HG03342 (cell line): ENCODE results near the gene C1GALT1.
"Not testable (repeated sequence)": the region's sequence is repeated elsewhere in the genome, so short reads cannot be mapped to it uniquely, and the experiment has no call there.

Experiments used
- ATAC-seq: cut with Tn5 transposase; IDR thresholded peaks from one replicate; pipeline ENCODE4 v1.9.1; 2021; ENCODE audit warnings: mild to moderate bottlenecking, moderate library complexity; ENCODE audit not compliant: unreplicated experiment

Gene C1GALT1

DNA sequence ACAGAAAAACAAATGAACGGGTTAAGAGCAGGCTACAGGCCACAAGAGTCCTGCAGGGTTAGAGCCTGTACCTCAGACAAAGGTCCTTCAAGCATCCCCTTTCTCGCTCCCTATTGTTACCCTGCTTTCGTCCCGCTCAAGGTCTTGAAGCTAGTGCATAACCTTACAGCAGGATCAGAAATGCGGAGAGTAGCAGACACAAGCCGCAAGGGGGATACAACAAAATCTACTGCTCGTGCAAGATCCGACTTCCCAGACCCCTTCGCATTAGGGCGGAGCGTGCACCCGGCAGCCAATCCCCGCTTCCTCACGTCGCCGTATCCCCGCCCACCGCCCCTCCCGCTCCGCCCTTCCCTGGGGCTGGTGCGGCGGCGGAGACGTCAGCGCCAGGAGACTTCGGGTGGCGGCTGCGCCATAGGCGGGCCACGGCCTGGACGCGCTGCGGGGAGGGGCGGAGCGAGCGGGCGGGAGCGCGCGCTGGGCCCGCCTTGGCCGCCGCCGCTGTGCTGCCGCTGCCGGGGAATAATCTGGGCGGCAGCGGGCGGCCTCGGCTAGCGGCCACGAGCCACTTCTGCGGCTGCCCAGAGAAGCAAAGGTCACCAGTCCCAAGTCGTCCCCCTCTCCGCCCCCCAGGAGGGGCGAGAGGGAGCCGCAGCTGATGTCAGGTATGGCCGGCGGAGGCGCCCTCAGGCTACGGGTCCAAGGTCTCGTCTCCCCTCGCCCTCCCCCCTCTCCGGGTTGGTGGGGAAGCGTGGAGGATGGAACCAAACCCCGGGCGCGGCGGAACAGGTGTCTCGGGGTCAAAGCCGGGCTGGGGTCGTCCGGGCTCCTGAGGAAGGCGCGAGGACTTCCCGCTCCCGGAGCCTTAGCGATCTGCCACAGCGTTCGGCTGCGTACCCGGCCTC lies at the start of gene C1GALT1:
Gene C1GALT1 (plus strand): TSS at position 389 of the 905 bp plus-strand sequence. CDS start 51,776 bp downstream, outside the sequence.
- peak; percentile 82 for ATAC-seq

DNA sequence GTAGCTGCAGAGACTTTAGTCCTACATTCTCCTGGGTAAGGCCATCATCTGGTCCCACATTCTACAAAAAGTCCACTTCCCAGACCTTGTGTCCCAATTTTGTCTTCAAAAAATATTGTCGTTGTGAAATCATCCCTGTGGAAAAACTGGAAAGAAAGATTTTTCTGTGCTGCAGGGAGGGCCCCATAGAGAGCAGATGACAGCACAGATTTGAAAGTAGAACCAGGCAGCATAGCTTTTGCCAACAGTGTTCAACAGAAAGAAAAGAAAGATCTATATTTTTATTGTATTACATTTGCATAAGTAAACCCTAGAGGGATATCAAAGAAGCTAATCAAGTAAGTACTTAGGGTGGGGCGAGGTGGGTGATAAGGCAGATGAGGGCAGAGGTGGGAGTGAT lies 48.3 kb upstream of the C1GALT1 start:
- ATAC-seq = no peak

- no peak for ATAC-seq
These were observed 47.3 kb upstream of the C1GALT1 start for GRCh38 chr7:7135074-7135473.

- not testable (repeated sequence) for ATAC-seq
These were observed 46.4 kb upstream of the C1GALT1 start for GRCh38 chr7:7135924-7136323.

- ATAC-seq = no peak
These were observed 45.6 kb upstream of the C1GALT1 start for GRCh38 chr7:7136466-7137381.

- ATAC-seq = no peak
These were observed 43.4 kb upstream of the C1GALT1 start for GRCh38 chr7:7138897-7139296.

DNA sequence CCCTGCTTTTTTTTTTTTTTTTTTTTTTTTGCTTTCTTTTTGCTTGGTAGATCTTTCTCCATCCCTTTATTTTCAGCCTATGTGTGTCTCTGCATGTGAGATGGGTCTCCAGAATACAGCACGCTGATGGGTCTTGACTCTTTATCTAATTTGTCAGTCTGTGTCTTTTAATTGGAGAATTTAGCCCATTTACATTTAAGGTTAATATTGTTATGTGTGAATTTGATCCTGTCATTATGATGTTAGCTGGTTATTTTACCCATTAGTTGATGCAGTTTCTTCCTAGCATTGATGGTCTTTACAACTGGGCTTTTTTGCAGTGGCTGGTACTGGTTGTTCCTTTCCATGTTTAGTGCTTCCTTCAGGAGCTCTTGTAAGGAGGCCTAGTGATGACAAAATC lies 38.9 kb upstream of the C1GALT1 start:
- ATAC-seq = not testable (repeated sequence)

GRCh38 chr7:7145151-7145550 lies 37.2 kb upstream of the C1GALT1 start:
- not testable (repeated sequence) for ATAC-seq

GRCh38 chr7:7146837-7147236 lies 35.5 kb upstream of the C1GALT1 start:
- no peak for ATAC-seq

DNA sequence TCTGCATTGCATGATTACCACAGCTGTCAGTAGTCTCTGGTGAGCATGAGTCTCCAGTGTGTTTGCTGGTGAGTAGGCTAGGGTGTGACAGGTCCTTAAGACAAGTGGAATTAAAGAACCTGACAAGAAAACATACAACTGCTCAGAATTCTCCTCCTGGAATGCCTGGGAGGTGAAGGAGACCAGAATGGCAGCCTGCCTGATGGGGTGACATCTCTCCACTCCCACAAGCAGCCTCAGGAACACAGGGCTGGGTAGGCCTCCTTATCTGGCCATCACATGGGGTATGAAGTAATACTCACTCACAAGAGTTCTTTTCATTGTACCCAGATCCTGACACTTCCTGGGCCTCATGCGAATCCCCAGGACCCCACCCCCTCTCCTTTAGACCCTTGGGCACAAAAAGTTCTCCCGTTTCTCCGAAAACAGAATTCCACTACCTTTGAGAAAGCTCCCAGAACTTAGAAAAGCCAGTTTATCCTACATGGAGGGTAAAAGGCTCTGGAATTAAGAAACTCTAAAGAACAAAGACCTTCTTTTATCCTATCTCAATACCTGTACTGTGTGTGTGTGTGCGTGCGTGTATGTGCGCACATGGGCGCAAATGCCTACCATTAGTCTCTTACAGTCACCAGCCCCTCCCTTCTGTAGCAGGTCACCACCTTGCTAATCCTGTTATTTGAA lies 33.4 kb upstream of the C1GALT1 start:
- ATAC-seq = no peak

- no peak for ATAC-seq
These were observed 31.1 kb upstream of the C1GALT1 start for GRCh38 chr7:7151285-7151684.

- ATAC-seq = no peak
These were observed 30.5 kb upstream of the C1GALT1 start for GRCh38 chr7:7151865-7152264.

DNA sequence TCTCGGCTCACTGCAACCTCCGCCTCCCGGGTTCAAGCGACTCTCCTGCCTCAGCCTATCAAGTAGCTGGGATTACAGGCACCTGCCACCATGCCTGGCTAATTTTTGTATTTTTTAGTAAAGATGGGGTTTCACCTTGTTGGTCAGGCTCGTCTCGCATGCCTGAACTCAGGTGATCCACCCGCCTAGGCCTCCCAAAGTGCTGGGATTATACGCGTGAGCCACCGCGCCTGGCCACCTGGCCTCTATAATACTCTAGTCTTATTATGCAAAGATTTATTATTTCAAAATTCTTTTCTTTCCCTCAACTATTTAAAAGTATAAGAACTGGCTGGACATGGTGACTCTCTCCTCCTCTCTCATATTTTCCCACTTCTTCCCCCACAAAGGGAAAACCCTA lies 30.0 kb upstream of the C1GALT1 start:
- ATAC-seq = no peak

- ATAC-seq = not testable (repeated sequence)
These were observed 28.0 kb upstream of the C1GALT1 start for GRCh38 chr7:7154355-7154754.

DNA sequence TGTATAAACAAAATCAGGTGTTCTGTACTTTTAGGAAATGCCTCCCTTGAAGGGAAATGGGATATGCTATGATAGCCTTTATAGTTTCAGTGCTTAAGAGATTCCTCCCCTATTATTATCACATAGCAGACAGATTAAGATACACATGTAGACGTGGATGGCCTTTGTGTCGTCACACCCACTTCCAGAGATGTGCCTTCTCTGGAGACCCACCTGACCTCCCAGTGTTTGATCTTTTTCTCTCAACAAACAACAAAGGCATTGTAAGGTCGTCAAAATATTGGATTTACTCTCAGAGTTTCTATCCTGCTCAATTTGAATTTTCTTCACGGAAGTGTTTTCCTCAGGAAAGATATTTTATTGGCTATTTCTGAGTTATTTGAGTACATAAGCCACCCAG lies 25.7 kb upstream of the C1GALT1 start:
- no peak for ATAC-seq

GRCh38 chr7:7157177-7157886 lies 25.0 kb upstream of the C1GALT1 start:
- peak; percentile 72 for ATAC-seq

GRCh38 chr7:7157887-7158271 lies 24.5 kb upstream of the C1GALT1 start:
- ATAC-seq = no peak

DNA sequence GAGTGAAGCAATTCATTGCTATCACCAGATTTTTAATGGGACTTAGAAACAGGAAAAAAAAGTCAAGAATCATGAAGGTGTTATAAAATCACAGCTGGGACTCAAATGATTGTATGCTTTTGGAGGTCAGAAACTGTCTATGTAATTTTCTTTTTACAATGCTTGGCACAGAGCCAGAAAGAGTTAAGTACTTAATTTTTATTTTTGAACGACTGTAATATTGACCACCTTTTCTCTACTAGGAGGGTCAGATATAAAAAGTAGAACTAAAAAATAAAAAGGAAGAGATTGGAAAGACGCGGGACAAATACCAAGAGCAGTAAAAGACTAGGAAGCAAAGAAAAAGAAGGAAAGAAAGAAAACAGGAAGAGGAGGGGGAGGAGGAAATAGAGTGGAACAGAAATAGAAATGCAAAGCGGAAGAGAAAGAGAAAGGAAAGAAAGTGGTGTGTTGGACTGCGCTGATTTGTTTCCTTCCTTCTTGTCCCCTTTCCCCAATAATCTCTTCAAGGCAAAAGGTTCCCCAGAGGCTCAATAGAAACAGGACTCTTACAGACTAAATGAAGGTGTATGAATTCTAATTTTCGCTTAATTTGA lies 23.2 kb upstream of the C1GALT1 start:
- peak; percentile 37 for ATAC-seq

DNA sequence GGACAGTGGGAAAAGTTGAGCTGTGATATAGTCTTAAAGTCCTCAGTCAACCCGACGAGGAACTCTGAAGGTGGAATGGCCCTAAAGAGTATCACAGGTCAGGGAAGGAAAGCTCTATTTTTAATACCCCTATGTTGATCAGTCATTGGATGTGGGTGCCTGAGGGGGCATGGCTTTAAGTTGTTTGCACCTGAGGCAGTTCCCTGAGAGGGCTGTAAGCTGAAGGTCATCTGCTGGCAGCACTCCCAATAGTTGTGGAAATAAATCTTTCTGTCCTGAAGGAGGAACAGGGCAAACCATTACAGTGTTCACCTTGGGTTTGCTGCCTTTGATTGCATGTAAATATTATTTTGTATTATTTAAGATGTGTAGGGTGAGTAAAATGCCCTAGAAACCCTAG lies 17.8 kb upstream of the C1GALT1 start:
- no peak for ATAC-seq

DNA sequence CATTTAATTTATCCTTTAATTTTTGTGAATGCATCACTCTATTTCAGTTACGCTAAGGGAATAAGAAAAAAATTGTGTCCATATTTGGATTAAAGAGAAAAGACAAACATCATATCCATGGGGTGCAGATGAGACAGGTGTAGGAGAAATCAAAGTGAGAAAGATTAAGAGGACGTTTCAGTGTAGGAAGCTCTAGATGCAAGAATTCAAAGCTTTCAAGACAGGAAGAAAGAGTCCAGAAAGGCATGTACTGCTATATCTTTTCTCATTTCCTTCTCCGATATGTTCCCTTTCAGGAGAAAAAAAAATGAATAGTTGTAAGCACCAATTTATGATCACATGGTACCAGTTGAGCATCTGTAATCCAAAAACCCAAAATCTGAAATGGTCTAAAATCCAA lies 17.0 kb upstream of the C1GALT1 start:
- ATAC-seq = no peak
